Right lobe of liver (tissue), 6 donors: Measurements from ENCODE around the gene LONP1. TPM values are rescaled to one million over a fixed set of nuclear protein-coding genes. Genes with fewer than 3 reads are reported as not detected.

Experiments used
- ATAC-seq, 4 donors: fragments of 200-7000 bp; cut with Tn5 transposase; one replicate each; pipeline ENCODE4 v1.9.1; 2020; ENCODE audit warnings: mild to moderate bottlenecking in 4 of 4, moderate library complexity in 4 of 4
- DNase-seq, 3 donors: peaks; one replicate each; pipeline ENCODE4 v3.0.0-alpha.2; 2020
- H3K27ac ChIP-seq, 3 donors: fragments of 200-600 bp; one replicate each; pipeline ENCODE4 v1.8.0; 2022
- H3K27me3 ChIP-seq, 2 donors: fragments of 200-600 bp; one replicate each; pipeline ENCODE4 v1.8.0; 2022
- H3K36me3 ChIP-seq, 4 donors: fragments of 200-600 bp; sonication (generic) in 1 of 4; one replicate each; pipeline versions ENCODE4 v1.5.1 to v1.8.0; 2017 to 2022; ENCODE audit warnings: control low read depth in 1 of 4
- H3K4me1 ChIP-seq, 4 donors: fragments of 200-600 bp; sonication (generic) in 1 of 4; one replicate each; pipeline versions ENCODE4 v1.5.1 to v1.8.0; 2017 to 2022; ENCODE audit warnings: control low read depth in 1 of 4
- H3K4me3 ChIP-seq, 3 donors: fragments of 200-600 bp; one replicate each; pipeline ENCODE4 v1.8.0; 2022
- H3K9me3 ChIP-seq, 4 donors: fragments of 200-600 bp; sonication (generic) in 1 of 4; one replicate each; pipeline versions ENCODE4 v1.5.1 to v1.8.0; 2017 to 2022; ENCODE audit warnings: control low read depth in 1 of 4
- POLR2A ChIP-seq: fragments of 450-650 bp; IDR thresholded peaks from one replicate; pipeline ENCODE4 v1.6.1; 2017; ENCODE audit warnings: antibody characterized with exemption, mild to moderate bottlenecking
- WGBS: methylation state at CpG from one replicate; pipeline ENCODE4 v1.1.6; 2018; ENCODE audit warnings: low coverage, low lambda C conversion rate; ENCODE audit not compliant: insufficient coverage; ENCODE audit errors: missing lambda C conversion rate; 5-methylcytosine and 5-hydroxymethylcytosine counted together
- intact Hi-C, 2 donors: fragments of 100-400 bp; cut with DNase I; formaldehyde crosslinking; loops; one replicate each; pipeline versions ENCODE4 v1.11.2 to v1.14.1; 2022
- total RNA-seq, 6 experiments: library from RNA; depleted of rRNA in 2 of 6; stranded (reverse); fragments of >200 nt in 2 of 6; fragmentation: NEBNext Ultra II Directional in 3 of 6; extraction: Animal tissue kit (Norgen Biotek cat#: 25700) in 3 of 6; gene quantifications; one replicate each; pipeline versions ENCODE4 v1.1.0 to v1.2.4, GENCODE V29; 2016 to 2023
- TF ChIP-seq, protein P1 (sequence below), 4 donors: fragments of 200-600 bp in 3 of 4; fragments of 450-650 bp in 1 of 4; IDR thresholded peaks; one replicate each; pipeline versions ENCODE4 v1.5.1 to v1.8.0; 2016 to 2022; ENCODE audit warnings: antibody characterized with exemption in 4 of 4, mild to moderate bottlenecking in 2 of 4
- donor health status: DM: no; HTN: yes; CAD: no.
- donor health status: DM: no; HTN: no; CAD: no.
- donor health status: DM: no; HTN: no; CAD: no.
- donor health status: DM: no; HTN: yes; CAD: no.
- donor health status: DM: no; HTN: yes; CAD: no.

Gene LONP1
- total RNA-seq, 6 experiments from 2014 or later: 54.5 to 123 (median 66.8) TPM

- ATAC-seq: no peak
- TF ChIP-seq, protein P1, sequence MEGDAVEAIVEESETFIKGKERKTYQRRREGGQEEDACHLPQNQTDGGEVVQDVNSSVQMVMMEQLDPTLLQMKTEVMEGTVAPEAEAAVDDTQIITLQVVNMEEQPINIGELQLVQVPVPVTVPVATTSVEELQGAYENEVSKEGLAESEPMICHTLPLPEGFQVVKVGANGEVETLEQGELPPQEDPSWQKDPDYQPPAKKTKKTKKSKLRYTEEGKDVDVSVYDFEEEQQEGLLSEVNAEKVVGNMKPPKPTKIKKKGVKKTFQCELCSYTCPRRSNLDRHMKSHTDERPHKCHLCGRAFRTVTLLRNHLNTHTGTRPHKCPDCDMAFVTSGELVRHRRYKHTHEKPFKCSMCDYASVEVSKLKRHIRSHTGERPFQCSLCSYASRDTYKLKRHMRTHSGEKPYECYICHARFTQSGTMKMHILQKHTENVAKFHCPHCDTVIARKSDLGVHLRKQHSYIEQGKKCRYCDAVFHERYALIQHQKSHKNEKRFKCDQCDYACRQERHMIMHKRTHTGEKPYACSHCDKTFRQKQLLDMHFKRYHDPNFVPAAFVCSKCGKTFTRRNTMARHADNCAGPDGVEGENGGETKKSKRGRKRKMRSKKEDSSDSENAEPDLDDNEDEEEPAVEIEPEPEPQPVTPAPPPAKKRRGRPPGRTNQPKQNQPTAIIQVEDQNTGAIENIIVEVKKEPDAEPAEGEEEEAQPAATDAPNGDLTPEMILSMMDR (IDR thresholded peaks at IDR 0.05): no peak
- no peak for TF ChIP-seq POLR2A
- Histone ChIP-seq H3K9me3 (no peaks in the 10 kb centered on the region), H3K4me1 (peaks cover 0 to 7% (median 0%) of the 10 kb centered on the region in 4 donors), H3K36me3 (peaks cover 0 to 71% (median 20%) of the 10 kb centered on the region in 4 donors), H3K4me3 (no peak overlapping the region), H3K27ac (no peak overlapping the region), H3K27me3 (no peaks in the 10 kb centered on the region)
- intact Hi-C loops: no loop called here
- DNase-seq: peak in 1 of 3 donors; percentile 48
- WGBS: 80% methylated on average over 1 of the region's 42 CpGs
Measured at GRCh38 chr19:5696196-5697021, 23.5 kb downstream of the LONP1 start.

- Histone ChIP-seq H3K9me3 (no peaks in the 10 kb centered on the region), H3K36me3 (peaks cover 0 to 70% (median 20%) of the 10 kb centered on the region in 4 donors), H3K27ac (no peak overlapping the region), H3K4me1 (peaks cover 0 to 7% (median under 1%) of the 10 kb centered on the region in 4 donors), H3K4me3 (no peak overlapping the region), H3K27me3 (no peaks in the 10 kb centered on the region)
- peak in 1 of 3 donors; percentile 47 for DNase-seq
- 80% methylated on average over 1 of the region's 28 CpGs for WGBS
- TF ChIP-seq POLR2A: no peak
- TF ChIP-seq, protein P1 (IDR thresholded peaks at IDR 0.05): no peak
- intact Hi-C loops: no loop called here
- no peak for ATAC-seq
Measured at GRCh38 chr19:5695649-5696195, 24.2 kb downstream of the LONP1 start.

DNA sequence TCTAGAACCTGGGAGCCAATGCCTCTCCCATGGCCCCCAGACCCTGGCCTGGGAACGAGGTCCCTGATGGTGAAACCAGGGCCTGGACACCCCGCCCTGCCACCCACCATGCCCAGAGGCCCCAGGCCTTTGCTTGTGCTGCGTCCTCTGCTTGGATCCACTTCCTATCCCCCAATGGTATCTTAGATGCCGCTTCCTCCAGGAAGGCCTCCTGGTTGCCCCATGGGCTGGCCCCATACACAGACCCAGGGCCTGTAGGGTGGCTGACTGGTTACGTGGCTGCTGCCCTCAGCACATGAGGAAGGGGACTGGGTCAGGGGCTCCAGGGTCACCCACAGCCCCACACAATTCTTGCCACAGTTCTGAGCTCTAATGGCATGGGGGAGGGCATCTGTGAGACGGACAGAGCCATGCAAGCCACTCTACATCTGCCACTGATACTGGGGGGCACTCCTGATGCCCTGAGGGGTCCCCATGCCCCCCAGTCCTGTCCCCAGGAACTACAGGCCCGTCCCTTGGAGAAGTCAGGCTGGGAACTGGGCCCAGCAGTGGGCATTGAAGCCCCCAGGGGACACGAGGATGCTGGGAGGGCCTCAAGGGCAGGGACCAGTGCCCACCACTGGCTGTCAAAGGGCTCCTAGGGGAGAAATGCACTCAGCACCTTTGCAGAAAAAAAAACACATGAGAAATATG is 24.8 kb downstream of the LONP1 start:
- TF ChIP-seq, protein P1 (IDR thresholded peaks at IDR 0.05): no peak
- no peak for TF ChIP-seq POLR2A
- no peaks in the 10 kb centered on the region for H3K27me3 ChIP-seq
- ATAC-seq (no peak), DNase-seq (no peak)
- no peak overlapping the region for H3K27ac ChIP-seq
- peaks cover 0 to 64% (median 20%) of the 10 kb centered on the region in 4 donors for H3K36me3 ChIP-seq
- no peaks in the 10 kb centered on the region for H3K9me3 ChIP-seq
- intact Hi-C loops: no loop called here
- no peak overlapping the region for H3K4me3 ChIP-seq
- H3K4me1 ChIP-seq: peaks cover 0 to 7% (median under 1%) of the 10 kb centered on the region in 4 donors
- no CpG with 5 or more reads among the region's 8 CpGs for WGBS

DNA sequence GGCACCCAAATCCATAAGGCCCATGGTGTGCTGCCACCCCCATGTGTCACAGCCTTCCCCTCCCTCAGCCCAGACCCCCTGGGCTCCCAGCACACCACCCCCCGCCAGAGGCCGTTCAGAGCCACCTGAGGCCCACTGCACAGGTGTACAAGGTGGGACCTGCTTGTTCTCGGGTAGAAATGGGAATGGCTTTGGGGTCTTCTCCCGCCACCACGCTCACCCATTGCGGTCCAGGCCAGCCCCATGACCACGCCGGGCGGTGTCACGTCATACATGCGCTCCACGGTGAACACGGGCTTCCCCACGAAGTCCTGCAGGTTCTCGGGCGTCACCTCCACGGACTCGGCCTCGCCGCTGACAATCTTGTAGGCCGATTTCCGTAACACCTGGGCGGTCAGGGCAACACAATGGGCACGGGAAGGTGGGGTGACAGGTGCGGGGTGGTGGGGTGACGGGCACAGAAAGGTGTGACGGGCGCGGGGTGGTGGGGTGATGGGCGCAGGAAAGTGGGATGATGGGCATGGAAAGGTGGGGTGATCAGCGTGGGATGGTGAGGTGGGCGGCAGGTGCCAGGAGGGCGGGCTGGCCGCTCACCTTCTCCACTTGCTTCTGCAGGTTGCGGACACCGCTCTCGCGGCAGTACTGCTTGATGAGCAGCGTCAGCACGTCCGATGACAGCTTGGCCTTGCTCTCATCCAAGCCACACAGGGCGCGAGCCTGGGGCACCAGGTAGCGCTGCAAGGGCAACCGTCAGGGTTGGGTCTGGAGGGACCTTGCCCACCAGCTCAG is 25.6 kb downstream of the LONP1 start:
- H3K27me3 ChIP-seq: no peaks in the 10 kb centered on the region
- no peak for TF ChIP-seq POLR2A
- TF ChIP-seq, protein P1 (IDR thresholded peaks at IDR 0.05): no peak
- no peaks in the 10 kb centered on the region for H3K9me3 ChIP-seq
- H3K36me3 ChIP-seq: peaks cover 0 to 62% (median 20%) of the 10 kb centered on the region in 4 donors
- H3K27ac ChIP-seq: no peak overlapping the region
- H3K4me3 ChIP-seq: no peak overlapping the region
- DNase-seq (peak in 1 of 3 donors; percentile 50), ATAC-seq (no peak)
- intact Hi-C loops: no loop called here
- WGBS: 89% methylated on average over 23 of the region's 45 CpGs
- peaks cover 0 to 7% (median under 1%) of the 10 kb centered on the region in 4 donors for H3K4me1 ChIP-seq
